Ureter (tissue), 1 donor: ENCODE measurements around the gene DKKL1. TPM values are rescaled to one million over a fixed set of nuclear protein-coding genes. Genes with fewer than 3 reads are reported as not detected.

Source experiments
- DNase-seq: peaks from one replicate; pipeline ENCODE4 v3.0.0-alpha.2; 2020; ENCODE audit warnings: low spot score
- total RNA-seq: library from RNA; stranded (reverse); gene quantifications from one replicate; pipeline ENCODE4 v1.2.4, GENCODE V29; 2023
- donor health status: DM: yes; HTN: yes; CAD: no.

DKKL1 gene
- total RNA-seq, 1 donor from 2014 or later, result 0.62 TPM

DNA sequence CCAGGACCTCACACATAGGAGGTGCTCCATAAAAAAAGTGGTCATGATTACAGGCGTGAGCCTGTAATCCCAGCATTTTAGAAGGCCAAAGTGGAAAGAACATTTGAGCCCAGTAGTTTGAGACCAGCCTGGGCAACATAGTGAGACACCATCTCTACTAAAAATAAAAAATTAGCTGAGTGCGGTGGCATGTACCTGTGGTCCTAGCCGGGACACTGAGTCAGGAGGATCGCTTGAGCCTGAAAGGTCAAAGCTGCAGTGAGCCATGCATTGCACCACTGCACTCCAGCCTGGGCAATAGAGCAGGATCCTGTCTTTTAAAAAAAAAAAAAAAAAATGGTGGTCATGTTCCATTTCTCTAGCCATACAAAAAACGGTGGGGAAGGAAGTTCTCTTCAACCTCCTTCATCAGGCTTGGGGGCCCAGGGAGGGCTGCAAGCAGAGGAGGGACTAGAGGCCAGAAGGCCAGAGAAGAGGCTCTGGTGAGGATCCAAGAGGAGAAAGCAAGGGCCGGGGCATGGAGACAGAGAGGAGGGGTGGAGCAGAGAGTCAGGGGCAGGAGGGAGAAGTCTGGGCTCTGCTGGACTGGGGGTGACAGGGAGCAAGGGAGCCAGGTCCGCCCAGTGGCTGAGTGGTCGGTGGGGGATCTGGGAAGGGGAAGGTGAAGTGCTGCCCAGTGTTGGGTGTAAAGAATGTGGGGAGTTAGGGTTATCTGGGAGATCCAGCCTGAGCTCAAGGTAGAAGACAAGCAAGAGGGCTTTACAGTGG lies 33.2 kb downstream of the DKKL1 start:
- no peak for DNase-seq

DNA sequence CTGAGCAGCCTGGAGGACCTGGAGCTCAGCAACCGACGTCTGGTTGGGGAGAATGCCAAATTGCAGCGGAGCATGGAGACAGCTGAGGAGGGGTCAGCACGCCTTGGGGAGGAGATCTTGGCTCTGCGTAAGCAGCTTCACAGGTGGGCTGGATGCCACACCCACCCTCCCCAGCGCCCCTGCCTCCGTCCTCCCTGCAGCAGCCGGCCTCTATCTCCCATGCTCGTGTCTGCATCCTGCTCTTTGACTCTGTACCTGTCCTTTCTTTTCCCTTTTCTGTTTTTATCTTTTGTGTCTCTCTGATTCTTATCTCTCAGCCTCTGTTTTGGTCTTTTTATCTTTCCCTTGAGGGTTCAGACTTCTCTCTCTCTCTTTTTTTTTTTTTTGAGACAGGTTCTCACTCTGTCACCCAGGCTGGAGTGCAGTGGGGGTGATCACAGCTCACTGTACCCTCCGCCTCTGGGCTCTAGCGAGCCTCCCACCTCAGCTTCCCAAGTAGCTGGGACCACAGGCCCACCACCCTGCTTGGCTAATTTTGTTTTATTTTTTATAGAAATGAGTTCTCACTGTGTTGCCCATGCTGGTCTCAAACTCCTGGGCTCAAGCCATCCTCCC lies 34.4 kb downstream of the DKKL1 start:
- no peak for DNase-seq

DNA sequence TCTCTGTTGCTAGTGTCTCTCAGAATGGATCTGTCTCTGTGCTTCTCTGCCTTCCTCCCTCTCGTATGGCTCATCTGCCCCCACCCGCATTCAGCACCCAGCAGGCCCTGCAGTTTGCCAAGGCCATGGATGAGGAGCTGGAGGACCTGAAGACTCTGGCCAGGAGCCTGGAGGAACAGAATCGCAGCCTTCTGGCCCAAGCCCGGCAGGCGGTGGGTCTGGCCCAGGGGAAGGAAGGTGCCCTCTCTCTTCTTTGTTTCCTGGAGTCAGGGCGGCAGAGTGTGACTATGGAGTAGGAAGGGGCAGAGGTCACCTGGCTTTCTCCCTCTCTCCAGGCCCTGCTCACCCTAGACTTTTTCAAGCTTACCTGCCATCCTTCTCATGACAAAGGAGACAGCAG lies 35.3 kb downstream of the DKKL1 start:
- no peak for DNase-seq

DNA sequence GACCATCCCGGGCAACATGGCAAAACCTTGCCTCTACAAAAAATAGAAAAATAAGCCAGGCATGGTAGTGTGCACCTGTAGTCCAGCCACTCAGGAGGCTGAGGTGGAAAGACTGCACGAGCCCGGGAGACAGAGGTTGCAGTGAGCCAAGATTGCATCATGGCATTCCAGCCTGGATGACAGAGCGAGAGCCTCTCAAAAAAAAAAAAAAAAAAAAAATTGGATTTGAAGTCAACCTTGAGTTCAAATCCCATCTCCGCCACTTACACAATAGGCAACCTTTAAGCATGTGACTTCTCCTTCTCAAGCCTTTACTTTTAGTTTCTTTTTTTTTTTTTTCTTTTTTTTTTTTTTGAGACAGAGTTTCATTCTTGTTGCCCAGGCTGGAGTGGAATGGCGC lies 36.4 kb downstream of the DKKL1 start:
- no peak for DNase-seq

DNA sequence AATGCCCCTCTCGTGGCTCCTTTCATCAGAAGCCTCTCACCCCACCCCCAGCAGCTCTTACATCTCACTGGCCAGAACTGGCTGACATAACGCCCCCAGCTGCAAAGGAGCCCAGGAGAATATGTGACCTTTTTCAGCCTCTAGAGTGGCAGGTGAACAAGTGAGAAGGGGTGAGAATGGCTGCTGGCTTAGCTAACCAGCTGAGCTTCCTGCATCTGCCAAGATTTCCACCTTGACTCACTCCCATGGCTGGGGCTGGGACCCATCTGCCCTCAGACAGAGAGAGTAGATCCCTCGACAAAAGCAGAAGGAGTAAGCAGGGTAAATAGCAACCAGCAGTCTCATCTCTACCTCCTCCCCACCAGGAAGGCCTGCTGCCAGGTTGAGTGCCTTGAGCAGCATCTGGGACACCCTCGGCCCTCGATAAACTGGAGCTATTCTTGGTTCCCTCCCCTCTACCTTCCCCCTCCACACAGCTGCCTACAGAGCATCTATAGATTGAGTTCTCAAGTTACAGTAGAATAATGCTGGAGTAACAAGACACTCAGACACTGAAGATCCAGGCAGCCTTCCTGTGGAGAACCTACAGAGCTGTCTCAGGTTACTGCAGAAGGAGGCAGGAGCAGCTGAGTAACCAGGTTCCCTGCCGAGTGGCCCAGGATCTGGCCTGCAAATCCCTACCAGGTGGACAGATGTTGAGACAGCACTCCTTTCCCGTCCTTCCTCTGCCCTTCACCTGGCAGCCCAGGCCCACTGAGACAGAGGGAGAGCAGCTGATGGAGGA lies 39.9 kb downstream of the DKKL1 start:
- no peak for DNase-seq

DNA sequence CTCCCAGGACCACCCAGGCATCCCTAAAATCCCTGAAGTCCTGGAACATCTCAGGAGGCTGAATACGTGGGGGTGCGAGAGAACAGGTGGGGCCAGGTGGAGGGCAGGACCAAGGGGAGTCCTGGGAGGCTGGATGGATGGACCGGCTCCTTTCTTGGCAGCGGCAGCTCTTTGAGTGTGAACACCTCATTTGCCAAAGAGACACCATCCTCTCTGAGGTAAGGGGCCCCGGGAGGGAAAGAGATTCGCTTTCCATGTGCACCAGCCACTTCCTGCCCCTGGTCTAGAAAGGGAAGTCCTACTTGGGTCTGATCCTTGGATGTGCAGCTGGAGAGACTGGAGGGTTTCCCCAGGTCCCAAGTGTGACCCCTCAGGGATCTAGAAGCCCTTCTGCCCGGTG lies 43.4 kb downstream of the DKKL1 start:
- no peak for DNase-seq

DNA sequence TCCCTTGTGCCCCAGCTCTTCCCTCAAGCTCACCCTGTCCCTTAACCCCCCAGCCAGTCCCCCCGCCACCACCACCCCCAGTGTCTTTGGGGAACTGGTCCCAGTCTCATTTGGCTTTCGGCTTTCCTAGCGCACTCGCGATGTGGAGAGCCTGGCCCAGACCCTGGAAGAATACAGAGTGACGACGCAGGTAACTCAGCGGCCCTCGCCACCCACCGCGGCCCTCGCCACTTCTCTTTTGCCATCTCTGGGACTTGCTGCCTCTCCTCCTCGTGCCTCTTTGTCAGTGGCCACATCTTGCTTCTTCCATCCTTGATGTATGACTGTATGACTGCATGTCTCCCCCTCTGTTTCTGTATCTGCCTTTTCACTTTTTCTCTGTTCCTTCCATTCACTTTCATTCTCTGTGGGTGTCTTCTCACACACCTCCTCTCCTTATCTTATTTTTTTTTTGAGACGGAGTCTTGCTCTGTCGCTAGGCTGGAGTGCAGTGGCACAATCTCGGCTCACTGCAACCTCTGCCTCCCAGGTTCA lies 43.9 kb downstream of the DKKL1 start:
- DNase-seq, result no peak

DNA sequence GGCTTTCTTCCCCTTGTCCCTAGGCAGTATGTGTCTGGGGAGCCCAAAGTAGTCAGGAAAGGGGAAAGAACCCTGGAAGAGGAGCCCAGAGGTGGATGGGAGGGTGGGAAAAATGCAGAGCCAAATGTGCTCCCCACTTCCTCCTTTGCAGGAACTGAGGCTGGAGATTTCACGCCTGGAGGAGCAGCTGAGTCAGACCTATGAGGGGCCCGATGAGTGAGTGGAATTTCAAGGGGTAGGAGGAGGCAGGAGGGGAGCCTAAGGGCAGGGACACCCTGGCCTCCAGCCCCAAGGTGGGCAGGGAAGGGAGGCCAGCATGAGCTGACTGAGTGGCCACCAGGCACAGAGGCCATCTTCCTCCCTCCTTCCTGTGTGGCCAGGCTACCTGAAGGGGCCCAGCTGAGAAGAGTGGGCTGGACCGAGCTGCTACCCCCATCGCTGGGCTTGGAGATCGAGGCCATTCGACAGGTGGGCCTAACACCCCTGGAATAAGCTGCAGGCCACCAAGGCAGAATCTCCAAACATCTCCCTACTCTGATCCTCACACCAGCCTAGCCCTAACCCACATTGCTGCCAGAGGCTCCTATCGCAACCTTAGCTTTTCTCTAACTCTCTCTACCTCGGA lies 45.3 kb downstream of the DKKL1 start:
- DNase-seq, result no peak

DNA sequence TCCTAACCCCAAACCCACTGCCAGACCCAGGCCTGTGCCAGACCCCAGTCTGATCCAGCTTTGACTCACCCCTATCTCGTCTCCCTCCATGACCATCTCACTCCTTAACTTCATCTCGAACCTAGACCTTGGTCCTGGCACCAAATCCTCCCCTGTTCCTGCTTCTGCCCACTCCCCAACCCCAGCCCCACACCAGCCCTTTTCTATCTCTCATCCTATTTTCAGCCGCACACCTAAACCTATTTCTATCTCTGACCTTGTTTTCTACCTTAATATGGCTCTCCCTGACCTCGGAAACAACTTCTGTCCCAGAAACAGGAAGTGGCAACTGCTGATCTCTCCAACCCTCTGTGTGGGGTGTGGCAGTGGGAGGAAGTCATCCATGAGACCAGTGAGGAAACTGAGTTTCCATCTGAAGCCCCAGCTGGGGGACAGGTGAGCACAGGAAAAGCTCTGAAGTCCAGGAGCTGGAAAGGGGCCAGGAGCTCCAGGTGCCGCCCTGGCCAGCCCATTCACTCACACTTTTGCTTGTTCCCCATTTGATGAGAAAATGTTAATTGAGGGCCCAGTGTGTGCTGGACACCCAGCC lies 45.9 kb downstream of the DKKL1 start:
- no peak for DNase-seq

DNA sequence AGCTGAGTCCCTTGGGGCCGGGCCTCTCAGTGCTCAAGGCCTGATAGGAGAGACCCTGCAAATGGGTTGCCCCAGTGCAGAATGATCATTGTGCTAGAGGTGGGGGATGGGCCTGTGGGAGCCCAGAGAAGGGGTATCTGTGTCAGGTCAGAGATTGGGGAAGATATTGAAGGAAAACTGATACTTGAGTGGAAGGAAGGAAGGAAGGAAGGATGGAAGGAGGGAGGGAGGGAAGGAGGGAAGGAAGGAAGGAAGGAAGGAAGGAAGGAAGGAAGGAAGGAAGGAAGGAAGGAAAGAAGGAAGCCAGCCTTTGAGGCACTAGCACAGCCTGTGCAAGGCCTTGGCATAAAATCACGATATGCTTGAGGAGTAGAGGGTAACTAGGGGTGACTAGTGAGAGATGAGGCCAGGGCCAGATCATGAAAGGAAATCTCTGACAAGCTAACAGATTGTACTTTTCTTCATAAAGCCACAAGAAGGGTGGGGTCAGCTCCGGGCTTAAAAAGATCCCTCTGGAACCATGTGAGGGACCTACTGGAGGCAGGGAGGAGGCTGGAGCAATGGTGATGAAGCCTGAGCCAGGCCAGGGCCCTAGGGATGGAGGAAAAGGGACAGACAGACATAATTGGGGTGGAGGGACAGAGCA lies 48.1 kb downstream of the DKKL1 start:
- no peak for DNase-seq

DNA sequence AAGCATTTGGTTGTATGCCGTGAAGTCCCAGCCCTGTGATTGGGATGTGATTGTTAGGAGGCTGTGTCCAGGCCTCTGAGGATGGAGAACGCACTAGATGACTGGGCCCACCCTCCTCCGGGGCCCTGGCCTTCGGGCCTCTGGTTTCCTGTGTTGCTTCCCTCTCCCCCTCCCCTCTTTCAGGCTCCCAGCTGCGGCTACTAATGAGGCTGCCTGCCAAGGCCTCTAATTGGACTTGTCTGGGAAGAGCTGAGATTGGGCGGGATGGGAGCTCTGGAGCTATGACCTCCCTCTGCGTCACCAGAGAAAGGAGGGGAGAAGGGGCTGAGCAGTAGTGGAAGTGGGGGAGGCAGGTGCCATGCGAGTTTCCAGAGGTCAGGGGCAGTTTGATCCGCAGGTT lies 49.7 kb downstream of the DKKL1 start:
- DNase-seq, result no peak

DNA sequence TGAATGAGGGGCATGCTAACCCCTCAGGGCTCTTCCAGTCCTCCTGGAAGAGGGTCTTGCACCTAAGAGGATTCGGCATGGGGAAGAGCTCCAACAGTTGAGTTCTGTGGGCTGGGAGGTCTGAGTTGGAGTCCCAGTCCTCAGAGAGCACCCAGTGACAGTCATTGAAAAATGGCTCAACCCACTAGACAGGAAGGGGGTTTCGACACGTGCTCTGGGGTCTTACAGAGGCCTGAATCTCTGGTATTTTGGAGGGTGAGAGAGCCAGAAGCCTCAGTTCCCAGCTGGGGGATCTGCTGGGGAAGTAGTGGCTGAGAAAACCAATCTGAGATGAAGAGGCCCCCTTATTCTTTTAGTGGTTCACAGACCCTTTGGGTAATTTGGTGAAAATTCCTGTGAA lies 50.6 kb downstream of the DKKL1 start:
- no peak for DNase-seq

DNA sequence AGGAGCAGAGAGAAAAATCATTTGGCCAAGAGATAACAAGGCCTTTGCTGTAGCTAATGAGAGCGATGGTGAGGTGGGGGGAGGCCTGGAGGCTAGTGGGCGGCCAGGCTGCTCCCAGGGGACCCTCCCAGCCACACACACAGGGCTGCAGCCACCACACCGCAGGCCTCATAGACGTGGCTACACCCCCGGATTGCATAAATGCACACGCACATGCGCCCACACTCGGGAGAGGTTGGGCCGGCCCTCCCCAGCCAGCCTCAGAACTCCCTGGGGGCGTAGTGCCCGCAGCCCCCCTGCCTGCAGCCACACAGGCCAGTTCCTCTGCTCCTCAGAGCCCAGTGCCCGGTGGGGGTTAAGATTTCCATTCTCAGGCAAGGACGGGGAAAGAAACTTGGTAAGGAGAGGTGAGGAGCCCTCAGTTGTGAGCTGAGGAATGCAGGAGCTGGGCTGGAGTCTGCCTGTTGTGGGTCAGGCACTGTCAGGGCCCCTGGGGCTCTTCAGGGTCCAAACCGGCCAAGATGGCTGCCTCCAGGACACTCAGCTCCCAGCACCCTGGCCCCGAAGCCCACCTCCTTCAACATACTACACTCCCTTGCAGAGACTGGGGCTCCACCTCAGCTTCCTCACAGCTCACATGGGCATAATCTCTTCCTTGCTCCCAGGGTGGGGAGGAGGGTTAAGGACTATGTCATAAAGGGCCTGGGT lies 51.6 kb downstream of the DKKL1 start:
- no peak for DNase-seq

DNA sequence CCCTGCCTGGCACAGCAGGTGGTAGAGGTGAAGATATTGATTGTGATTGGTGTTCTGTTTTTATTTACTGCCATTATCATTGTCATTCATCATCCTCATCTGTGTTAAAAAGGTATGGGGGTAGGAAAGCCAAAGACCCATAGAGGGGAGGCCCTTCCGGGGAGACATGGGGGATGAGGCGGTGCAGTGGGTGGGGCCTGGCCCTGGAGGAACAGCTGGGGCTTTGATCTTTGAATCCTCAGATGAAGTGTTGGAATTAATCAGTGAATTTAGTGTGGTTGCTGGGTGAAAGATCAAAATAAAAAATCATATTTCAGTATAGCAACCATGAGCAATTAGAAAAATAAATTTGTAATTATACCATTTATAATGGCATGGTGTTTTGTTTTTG lies 52.1 kb downstream of the DKKL1 start:
- no peak for DNase-seq

DNA sequence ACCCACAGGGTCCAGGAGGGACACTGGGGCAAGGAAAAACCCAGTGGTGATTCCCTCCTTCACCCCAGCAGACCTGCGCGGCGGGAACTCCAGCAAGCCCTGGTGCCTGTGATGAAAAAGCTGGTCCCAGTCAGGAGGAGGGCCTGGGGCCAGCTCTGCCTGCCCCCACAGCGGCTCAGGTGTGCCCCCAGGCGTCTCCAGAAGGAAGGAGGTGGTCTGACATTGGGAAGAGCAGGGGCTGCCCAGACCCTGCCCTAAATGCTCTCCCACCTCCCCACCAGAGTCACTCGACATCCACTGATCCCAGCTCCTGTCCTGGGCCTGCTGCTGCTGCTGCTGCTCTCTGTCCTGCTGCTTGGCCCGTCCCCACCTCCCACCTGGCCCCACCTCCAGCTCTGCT lies 53.4 kb downstream of the DKKL1 start:
- no peak for DNase-seq

DNA sequence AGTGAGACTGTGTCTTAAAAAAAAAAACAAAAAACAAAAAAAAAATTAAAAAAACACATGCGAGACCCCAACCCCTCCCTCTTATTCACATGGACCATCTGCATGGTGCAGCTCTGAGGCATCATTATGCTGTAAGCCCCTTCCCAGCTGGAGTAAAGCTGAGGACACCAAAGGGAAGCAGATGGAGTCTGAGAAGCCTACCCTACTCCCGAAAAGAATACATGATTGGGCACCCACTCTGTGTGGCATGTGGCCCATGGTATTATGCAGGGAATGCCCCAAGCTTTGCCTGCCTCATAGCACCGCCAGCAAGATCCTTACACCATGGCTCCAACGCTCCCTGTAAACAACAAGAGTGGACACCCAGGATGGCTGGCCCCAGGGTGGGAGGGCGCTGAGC lies 54.8 kb downstream of the DKKL1 start:
- no peak for DNase-seq

DNA sequence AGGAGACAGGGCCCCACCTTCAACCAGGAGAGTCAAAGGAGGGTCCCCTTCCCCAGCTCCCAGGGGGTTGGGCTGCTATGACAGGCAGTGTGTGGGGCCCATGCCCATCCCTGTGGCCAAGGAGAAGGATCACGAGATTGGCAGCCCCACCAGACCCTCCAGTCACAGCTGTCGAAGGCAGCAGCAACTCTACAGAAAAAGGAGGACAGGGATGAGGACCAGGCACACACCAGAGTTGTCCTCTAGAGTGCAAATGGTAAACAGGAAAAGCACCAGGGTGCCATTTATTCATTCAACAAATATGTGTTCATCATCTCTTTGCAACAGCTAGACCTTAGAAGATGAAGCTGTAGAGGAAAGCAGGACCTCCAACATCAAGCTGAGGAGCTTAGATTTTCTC lies 55.5 kb downstream of the DKKL1 start:
- DNase-seq, result no peak

DNA sequence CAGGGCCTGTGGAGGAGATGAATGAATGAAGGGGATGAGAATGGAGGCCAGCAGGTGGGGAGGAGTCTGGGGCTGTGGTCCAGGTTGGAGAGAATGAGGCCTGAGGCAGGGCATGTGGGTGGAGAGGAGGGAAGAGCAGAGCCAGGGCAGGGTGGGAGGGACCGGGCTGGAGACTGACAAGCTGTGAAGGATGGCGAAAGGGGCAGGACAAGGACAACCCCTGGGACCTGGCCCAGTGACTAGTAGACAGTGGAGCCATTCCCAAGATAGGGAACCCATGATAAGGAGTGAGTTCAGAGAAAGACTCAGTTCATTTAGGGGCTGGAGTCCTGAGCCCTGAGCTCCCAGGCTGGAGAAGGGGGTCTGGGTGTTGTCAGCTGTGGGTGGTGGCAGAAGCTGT lies 56.5 kb downstream of the DKKL1 start:
- no peak for DNase-seq

DNA sequence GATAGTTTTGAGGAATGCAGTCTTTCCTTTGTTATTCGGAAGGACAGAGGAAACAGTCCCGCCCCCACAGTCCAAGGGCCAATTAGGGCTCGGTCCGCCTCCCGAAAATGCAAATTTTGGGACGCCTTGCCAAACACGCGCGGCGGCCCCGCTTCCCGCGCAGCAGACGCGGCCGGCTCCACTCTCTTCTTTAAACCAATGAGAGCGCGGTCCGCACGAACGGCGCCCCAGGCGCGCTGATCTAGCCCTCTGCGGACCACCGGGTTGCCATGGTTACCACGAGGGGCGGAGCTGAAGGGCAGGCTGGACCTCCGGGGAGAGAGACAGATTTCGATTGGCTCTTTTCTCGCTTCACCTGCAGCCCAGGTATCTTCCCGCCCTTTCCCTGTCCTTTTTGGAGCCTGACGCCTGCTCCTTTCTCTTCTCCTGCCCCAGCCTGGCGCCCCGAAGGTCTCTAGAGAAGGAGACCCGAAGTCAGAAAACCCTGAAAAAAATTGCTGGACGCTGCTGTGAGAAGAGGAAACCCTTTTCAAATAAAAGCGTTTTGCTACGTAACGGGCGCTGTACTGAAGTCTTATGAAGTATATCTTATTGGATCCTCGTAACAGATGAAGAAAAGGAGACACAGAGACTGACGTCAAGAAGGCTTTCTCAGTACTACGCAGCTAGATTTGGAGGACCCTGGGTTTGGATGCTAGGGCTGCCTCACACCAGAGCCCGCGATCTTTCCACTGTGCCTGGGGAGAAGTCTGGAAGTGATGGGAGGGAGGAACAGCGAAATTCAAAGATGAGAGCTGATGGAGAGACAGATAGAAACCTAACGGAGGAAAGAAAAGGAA lies 57.6 kb downstream of the DKKL1 start:
- no peak for DNase-seq

DNA sequence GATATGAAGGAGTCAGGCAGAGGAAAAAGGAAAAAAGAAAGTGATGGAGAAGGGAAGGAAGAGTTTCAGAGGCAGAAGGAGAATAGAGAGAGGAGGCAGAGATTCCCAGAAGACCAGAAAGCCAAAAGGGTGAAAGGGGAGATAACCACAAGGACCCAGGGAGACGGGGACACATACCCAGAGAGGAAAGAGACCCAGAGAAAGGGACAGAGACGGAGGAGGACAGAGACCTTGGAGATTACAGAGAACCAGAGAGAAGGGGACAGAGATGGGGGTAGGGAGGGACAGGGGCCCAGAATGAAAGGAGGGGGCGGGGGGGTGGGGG lies 58.2 kb downstream of the DKKL1 start:
- no peak for DNase-seq
